Measurements from ENCODE around the gene HRH3.

GRCh38 chr20:62211216-62211615 lies 8.9 kb downstream of the HRH3 start:
- TF ChIP-seq CTCF (IDR thresholded peaks at IDR 0.05), result no peak
- TF ChIP-seq EP300 (IDR thresholded peaks at IDR 0.05; ENCODE audit: low read depth), result no peak
- no peak for TF ChIP-seq POLR2AphosphoS5 (IDR thresholded peaks at IDR 0.05)

Measured in transverse colon (tissue), 4 donors.